ENCODE measurements around the gene GDPD5. TPM values are rescaled to one million over a fixed set of nuclear protein-coding genes. Genes with fewer than 3 reads are reported as not detected.

The GDPD5 gene
- polyA plus RNA-seq, 1 donor, result 24.7 TPM

DNA sequence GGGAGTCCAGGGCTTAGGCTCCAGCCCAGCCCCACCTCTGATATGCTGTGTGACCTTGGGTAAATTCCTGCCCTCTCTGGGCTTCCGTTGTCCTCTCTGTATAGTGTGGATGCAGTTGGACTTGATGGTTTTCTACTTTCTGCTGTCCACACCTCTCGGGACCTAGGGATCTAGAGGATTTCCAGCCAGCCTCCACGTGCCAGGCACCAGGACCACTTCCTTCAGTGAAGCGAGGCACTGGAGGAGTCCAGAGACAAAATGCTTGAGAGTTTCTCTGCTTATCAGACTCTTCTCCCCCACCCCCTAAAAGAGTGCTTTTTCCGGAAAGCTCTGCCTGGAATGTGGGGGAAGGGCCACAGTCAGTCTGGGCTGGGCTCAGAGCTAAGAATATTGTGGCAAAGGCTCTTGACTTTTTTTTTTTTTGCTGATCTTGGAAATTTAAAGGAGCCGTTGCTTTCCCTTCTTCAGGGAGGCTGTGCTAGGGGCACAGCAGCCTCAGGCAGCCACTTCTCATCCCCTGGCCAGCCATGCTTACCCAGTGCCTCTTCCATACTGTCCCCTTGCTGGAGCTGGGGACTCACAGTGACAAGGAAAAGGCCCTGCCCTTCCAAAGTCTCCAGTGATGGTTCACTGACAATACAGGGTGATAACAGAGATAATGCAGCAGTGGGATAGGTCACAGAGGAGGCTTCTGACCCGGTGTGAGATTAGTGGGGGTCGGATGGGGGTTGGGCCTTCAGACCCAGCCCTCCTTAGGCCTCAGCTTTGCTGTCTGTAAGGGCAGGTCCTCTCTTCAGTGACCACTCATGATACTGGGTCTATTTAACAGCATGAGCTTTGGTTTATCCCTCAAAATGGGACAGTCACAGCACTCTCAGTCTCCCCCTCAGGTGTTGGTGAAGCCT lies 33.5 kb upstream of the GDPD5 start:
- DNase-seq (ENCODE audit: low read depth), result no peak

DNA sequence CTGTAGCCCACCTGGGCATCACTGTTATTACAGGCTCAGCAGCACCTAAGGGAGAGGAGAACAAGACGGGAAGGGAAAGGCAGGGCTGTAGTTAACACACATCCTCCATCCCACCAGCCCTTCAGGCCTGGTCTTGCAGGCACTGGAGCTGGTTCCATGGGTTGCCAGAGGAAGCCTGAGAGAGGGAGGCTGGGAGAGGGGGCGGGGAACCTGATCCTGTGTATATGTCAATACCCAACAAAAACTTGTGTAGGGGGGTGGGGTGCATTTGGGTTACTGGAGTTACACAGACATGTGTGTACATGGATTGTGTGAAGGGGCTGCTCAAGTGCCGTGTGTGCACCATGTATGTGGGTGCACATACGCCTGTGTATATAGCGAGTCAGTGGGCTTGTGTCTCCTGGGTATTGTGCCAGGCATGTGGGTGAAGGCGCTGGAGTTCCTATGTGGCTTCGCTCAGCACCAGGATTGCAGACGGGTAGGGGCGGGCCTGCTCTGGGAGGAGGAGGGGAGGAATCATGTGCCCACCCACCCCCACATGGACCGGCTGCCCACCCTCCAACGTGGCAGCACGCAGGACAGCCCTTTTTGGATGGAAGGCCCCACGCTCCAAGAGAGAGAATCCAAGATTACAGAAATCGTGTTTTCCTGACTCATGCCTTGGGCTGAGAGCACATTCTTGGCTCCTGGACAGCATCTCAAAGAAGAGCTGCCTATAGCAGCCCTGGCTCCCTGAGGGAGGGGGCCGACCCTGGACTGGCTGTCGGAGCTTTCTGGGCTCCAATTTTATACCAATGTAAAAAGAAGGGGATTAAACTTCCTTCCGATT lies 32.1 kb upstream of the GDPD5 start:
- no peak for DNase-seq (ENCODE audit: low read depth)

DNA sequence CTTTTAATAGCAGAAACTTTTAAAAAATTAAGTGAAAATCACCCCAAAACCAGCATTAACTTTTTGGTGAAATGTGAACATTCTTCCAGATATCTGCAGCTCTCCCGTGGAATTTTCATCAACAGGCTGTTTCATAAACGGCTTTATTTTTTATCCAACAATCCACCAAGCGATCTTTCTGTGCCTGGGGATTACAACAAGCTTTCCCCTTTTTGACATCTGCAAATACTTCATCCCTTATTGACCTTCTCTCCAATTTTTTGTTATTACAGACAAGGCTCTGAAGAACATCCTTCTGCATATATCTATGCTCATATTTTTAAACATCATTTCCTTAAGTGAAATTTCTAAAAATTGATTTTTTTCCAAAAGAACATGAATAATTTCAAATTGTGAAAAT lies 30.5 kb upstream of the GDPD5 start:
- DNase-seq (ENCODE audit: low read depth), result no peak

DNA sequence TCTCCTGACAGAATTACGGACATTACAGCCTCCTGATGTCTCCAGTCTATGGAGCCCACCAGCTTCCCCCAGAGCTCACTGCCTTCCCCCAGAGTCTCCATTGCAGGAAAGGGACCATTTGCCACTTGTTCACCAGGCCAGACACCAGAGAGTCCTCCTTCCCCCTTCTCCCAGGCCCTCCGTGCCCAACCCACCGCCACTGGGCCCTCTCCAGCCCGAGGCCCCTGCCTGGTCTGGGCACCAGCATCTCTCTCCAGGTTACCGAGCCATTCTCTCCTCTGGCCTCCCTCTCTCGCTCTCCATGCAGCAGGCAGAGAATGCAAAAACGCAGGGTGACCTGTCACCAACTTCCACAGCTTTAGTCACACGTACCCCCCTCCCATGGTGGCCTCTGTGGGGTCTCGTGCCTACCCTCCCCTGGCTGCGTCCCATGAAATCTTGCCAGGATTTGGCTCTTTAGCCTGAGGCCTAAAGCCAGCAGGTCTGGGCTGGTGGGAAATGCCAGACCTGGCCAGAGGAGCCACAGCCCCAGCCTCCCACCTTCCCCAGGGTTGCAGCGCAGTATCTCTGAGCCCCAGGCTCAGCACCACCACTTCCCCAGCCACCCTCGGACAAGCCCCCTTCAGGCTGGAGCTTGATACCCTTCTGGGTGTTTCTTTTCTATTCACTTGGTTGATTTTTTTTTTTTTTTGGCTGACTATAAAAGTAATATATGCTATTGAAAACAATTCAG lies 29.5 kb upstream of the GDPD5 start:
- DNase-seq (ENCODE audit: low read depth), result no peak

DNA sequence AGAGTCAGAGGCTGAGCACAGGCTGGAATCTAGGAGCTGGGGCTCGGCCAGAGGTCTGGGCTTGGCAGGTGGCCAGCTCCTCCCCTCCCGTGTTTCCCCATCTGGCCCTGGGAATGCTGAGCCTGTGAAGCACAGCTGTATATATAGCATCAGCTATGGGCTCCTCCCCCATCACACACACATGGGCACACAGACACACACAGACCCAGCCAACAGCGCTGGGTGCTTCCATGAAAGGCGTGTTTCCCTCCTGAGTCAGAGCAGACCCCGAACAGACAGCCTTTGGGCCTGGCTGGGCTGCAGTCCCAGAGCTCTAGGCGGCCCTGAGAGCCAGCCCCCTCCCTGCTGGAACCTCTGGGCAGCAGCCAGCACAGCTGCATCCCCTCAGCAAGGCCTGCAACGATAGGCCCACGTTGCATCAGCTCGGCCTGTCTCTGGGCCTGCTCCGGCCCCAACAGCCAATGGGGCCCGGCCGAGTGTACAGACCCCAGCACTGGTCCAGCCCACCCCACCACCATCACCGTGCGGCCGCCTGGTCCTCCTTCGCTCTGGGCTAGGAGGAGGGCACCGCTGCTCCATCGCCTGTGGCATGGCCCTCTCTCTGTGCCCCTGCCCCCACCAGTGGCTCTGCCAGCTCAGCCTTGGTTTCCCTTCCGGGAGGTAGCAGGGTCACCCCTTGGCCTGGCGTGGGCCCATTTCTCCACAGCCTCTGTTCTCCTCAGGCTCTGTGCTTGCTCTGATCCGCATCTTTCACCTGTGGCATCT lies 28.7 kb upstream of the GDPD5 start:
- peak; percentile 98 for DNase-seq (ENCODE audit: low read depth)

DNA sequence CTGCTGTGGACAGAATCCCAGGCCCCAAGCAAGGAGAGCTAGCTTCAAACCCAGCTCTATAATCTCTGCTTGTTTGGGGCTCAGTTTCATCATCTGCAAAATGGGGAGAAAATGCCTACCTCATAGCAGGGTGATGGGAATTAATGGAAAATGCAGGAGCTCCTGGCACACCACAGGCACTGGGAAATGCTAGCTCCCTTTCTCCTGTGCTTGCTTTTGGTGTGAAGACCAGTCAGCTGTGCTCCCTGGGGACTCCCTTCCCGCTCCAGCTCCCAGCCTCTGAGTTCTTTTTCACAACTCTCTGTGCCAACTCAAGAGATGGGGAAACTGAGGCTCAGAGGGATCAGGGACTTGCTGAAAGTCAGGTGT lies 28.1 kb upstream of the GDPD5 start:
- no peak for DNase-seq (ENCODE audit: low read depth)

DNA sequence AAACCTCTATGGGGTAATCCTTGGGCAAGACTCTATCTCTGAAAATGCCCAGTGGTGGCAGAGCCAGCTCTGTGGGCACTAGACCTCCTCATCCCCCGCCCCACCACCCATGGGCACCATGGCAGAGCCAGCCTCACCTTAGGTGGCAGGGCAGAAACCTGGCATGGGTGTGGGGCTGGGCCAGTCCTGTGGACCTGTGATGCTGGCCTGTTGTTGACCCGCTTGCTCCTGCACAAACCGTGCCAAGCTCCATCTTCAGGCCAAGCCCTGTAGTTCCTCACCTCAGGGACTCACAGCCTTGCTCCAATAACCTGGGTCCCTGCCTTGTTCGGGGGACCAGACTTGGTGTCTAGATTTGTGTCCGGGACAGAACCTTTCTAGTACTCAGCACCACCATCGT lies 27.4 kb upstream of the GDPD5 start:
- no peak for DNase-seq (ENCODE audit: low read depth)

DNA sequence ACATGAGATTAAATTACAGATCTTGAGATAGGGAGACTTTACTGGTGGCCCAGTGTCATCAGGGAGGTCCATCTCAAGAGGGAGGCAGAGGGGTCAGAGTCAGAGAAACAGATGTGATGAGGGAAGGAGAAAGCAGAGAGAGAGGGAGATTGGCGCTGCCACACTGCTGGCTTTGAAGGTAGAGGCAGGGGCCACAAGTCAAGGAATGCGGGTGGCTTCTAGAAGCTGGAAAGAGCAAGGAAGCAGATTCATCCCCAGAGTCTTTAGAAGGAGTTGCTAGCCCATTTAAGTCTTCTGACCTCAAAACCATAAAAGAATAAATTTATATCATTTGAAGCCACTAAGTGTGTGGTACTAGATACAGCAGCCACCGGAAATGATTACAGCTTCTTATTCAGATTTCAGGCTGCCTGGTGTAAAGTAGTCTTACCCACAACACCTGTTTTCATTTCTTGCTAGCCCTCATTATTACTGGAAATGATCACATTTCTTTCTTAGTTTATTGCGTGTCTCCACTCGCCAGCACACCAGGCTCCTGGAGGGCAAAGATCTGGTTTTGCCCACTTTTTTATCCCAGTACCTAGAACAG lies 23.7 kb upstream of the GDPD5 start:
- DNase-seq (ENCODE audit: low read depth), result no peak

DNA sequence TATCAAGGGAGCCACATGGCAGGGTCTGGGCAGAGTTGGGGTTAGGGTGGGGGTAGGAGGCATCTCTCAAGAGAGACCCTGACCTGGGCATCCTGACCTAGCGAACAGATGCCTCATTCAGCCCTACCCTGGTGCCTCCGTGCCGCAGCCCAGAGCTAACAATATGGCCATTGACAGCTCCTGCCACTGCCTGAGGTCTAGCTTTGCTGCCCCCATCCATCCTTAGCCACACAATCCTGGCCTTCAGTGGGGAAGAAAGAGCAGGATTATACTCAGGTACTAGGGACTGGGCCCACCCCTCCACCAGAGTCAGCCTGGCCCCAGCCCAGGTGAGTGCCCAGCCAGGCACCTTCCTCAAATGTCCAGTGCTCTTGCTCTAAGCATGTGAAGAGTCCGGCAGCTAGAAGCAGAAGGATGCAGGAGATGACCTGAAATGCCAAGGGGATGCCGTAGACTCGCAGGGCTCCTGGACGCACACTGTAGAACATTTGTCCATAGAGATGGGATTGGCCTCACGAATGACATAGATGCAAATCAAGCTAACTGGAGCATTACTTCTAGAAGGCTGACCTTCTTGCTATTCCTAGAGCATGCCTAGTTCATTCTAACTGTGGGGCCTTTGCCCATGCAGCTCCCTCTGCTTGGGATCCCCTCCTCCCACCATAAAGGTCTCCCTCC lies 23.0 kb upstream of the GDPD5 start:
- DNase-seq (ENCODE audit: low read depth), result no peak

DNA sequence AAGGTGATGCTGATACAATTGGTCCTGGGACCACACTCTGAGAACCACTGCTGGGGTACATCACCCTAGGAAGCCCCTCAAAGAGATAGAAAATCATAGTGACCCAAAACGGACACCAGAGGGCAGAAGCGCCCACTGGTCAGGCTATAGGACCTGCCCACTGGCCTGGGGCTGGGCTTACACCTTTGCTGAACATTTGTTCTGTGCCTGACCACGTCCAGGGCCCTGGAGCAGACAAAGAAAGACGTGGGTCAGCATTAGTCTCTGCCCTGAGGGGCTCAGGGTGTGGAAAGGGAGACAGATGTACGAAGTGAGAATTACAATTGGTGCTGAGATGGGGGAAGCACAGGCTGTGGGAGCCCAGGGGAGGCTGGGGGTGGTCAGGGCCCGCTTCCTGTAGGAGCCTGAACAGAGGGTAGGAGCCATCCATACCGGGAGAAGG lies 21.9 kb upstream of the GDPD5 start:
- no peak for DNase-seq (ENCODE audit: low read depth)

DNA sequence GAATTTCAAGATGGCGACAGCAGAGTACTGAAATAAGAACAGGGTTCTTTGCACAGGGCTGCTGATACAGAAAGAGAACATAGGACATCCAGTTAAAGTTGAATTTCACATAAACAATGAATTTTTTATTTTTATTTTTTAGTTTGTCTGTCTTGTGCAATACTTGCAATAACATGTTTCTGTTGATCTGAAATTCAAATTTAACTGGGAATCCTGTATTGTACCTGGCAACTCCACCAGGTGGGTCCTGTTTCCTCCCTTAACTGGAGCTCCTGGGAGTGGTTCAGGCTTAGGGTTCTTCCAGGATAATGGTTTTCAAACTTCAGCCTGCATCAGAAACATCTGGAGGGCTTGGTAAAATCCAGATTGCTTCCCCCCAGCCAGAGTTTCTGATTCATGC lies 21.4 kb upstream of the GDPD5 start:
- DNase-seq (ENCODE audit: low read depth), result no peak

DNA sequence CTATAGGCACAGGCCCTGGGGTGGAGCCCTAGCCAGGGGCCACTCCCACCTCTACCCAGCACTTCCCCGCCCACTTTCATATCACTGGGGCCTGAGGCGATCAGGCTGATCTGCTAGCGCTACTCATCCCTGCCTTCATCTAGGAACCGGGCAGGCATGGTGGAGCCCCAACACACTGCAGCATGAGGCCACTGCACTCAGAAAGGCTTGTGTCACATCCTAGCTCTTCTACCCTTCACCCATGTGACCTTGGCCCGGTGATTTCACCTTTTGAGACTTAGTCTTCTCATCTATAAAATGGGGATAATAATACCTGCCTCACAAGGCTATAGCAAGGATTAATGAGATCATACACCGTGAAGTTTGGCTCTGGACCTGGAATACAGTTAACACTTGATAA lies 18.1 kb upstream of the GDPD5 start:
- DNase-seq (ENCODE audit: low read depth), result no peak

DNA sequence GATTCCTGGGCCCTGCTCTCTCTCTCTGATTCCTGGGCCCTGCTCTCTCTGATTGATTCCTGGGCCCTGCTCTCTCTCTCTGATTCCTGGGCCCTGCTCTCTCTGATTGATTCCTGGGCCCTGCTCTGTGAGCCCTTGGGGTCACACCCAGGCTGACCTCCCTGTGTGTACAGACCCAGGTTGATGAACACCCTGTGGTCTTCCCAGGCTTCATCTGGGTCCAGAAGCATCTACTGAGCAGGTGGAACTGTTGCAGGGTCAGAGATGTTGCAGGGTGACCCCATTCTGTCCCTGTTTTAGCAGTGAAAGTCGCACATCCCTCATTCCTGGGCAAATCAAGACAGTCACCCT lies 16.3 kb upstream of the GDPD5 start:
- no peak for DNase-seq (ENCODE audit: low read depth)

DNA sequence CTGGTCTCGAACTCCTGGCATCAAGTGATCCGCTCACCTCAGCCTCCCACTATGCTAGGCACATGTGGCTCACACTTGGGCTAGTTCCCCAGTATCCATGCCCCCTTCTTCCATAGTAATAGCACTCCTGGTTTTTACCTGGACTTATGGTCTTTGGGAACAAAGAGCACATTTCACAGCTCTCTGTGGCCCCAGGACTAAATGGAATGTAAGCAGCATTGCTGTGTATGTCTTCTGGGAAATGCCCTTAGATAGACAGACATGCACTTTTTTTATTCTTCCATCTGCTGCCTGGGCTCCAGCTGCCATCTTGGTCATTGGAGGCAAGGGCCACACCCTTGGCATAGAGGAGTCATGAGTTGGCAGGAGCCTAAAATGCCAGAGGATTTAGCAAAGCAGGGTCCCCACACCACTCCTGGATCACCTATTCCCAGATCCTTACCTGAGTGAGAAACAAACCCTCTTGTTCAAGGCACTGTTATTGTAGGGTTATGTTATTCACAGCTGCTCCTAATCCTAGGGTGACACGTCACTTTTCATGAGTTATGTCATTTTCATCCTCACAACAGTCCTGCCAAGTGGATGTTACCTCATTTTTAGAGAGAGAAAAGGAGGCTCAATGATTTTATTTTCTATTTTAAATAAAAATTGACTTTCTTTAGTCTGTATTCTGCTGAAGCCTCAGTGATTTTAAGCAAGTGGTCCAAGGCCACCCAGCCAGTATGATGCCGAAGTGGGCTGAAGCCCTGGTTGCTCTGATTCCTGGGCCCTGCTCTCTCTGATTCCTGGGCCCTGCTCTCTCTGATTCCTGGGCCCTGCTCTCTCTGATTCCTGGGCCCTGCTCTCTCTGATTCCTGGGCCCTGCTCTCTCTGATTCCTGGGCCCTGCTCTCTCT lies 15.7 kb upstream of the GDPD5 start:
- no peak for DNase-seq (ENCODE audit: low read depth)

DNA sequence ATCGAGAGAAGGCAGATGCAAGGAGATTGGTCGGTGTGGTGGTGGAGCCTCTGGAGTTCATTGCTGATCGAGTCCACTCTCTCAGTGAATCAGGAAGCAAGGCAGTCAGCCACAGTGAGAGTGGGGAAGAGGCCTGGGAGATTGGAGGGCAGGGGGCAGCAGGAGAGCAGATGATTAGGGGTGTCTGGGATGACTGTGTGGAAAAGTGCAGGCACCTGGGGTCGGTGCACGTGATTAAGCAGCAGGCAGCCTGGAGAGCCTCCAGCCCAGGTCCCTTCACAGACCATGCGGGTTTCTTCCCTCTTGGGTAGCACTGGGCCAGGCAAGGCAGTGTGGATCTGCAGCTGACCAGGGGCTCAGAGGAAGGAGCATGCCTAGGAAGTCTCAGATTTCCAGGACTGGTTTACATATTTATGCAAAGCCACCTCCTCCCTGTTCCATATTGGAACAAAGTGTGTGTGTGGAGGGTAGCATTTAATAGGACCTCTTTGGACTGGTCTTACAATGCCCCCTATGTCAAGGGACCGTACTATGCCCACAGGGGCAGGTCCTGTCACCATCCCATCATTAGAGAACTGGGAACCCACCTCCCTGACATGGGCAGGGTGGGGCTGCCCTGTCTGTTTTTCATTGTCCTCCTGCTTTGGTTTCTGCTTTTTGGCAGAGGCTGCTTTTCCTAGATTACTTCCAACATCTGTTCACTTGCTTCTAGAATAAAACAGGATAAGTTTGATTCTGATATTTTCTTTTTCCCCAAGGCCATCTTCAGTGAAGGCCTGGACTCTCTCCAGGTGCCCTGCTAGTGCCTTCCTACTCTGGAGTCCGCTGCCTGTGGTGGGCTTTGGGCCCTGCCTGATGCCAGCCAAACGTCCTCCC lies 14.0 kb upstream of the GDPD5 start:
- DNase-seq (ENCODE audit: low read depth), result no peak

DNA sequence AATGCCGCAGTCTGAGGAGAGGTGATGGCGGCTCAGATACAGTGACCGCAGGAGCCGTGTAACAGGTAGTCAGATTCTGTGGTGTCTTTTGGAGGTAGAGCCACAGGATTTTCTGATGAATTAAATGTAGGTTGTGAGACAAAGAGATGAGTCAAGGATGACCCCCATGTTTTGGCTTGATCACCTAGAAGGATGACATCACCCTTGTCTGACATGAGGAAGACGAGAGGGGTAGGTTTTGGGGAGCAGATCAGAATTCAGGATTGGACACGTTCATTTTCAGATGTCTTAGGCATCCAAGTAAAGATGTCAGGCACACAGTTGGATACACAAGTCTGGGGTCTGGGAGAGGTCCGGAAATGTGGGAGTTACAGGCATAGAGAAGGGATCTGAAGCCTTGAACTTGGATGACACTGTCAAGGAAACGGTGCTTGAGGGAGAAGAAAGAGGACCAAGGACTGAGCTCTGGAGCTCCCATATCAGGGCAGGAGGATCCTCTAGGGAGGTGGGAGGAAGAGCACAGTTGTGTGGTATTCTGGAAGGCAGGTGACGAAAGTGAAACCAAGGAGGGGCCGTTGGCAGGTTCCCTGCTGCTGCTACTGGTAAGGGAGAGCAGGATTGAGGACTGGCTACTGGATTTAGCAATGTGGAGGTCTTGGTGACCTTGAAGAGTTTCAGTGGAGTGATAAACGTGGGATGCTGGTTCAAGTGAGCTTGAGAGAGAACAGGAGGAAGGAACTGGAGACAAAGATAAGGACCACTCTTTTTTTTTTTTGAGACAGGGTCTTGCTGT lies 12.6 kb upstream of the GDPD5 start:
- DNase-seq (ENCODE audit: low read depth), result no peak

DNA sequence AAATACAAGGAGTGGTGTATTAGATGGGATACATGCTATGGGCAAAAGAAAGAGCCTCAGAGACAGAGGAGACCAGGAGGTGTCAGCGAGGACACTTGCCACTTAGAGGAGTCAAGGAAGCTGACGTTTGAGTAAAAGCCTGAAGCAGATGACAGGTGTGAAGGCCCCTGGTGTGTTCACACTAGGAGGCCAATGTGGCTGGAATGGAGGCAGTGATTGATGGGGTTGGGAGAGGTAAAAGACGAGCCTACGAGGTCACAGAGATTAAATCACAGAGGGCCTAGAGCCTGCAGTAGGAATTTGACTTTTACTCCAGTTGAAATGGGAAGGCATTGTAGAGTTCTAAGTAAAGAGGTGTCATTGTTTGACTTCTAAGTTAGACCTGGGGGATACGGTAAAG lies 12.0 kb upstream of the GDPD5 start:
- no peak for DNase-seq (ENCODE audit: low read depth)
